OCI-LY7 (cell line): Measurements from ENCODE around the gene CCDC15.

Experiments
- EZH2phosphoT487 ChIP-seq: fragments of 200-600 bp; sonication (generic); IDR thresholded peaks from 2 replicates; pipeline ENCODE4 v1.6.1; 2018; ENCODE audit warnings: low read depth, borderline replicate concordance, mild to moderate bottlenecking, mixed run types, antibody characterized with exemption, low read length, moderate library complexity, mixed read lengths
- TF ChIP-seq, protein P1 (sequence below): fragments of 200-600 bp; sonication (generic); conservative IDR thresholded peaks from 2 replicates; pipeline ENCODE4 v1.5.1; 2014; ENCODE audit warnings: mild to moderate bottlenecking, antibody characterized with exemption, low read length, moderate library complexity, mixed read lengths

- TF ChIP-seq EZH2phosphoT487: no peak
- TF ChIP-seq, protein P1, sequence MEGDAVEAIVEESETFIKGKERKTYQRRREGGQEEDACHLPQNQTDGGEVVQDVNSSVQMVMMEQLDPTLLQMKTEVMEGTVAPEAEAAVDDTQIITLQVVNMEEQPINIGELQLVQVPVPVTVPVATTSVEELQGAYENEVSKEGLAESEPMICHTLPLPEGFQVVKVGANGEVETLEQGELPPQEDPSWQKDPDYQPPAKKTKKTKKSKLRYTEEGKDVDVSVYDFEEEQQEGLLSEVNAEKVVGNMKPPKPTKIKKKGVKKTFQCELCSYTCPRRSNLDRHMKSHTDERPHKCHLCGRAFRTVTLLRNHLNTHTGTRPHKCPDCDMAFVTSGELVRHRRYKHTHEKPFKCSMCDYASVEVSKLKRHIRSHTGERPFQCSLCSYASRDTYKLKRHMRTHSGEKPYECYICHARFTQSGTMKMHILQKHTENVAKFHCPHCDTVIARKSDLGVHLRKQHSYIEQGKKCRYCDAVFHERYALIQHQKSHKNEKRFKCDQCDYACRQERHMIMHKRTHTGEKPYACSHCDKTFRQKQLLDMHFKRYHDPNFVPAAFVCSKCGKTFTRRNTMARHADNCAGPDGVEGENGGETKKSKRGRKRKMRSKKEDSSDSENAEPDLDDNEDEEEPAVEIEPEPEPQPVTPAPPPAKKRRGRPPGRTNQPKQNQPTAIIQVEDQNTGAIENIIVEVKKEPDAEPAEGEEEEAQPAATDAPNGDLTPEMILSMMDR: no peak
These were observed 2.7 kb upstream of the CCDC15 start for GRCh38 chr11:124951341-124951740.
